Panc1 (cell line): Measurements from ENCODE around the gene DIS3L2.

Source experiments
- POLR2AphosphoS5 ChIP-seq: IDR thresholded peaks from 2 replicates; pipeline ENCODE4 v1.6.1; 2012; ENCODE audit warnings: mild to moderate bottlenecking, low read depth, low read length, moderate library complexity
- TF ChIP-seq, protein P1 (sequence below): fragments of 450-650 bp; IDR thresholded peaks from 2 replicates; pipeline ENCODE4 v1.5.1; 2017; ENCODE audit warnings: mild to moderate bottlenecking
- TF ChIP-seq, protein P2 (sequence below), 2 experiments: IDR thresholded peaks; 2 replicates each; pipeline ENCODE4 v1.6.1; 2011 to 2012; ENCODE audit warnings: low read depth in 2 of 2, control low read depth in 1 of 2, low read length in 1 of 2, mild to moderate bottlenecking in 1 of 2, moderate library complexity in 1 of 2; ENCODE audit not compliant: insufficient read depth in 1 of 2

DNA sequence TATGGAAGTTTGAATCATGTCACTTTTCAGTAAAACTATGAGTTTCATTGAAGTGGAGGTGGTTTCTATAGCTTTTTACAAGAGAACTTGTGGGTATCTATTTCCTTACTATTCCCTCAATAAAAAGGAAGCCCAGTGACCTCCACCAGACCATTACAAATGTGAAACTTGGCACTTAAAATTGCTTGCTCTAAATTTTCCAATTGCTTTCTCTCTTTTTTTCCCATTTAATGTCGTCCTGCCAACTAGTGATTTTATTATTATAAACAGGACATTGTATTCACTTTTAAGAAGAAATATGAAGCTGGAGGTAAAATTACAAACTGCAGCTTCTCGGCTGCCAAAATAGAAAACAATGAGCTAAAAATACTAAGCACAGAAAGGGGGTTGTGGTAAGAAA lies 208.9 kb downstream of the DIS3L2 start:
- TF ChIP-seq, protein P1, sequence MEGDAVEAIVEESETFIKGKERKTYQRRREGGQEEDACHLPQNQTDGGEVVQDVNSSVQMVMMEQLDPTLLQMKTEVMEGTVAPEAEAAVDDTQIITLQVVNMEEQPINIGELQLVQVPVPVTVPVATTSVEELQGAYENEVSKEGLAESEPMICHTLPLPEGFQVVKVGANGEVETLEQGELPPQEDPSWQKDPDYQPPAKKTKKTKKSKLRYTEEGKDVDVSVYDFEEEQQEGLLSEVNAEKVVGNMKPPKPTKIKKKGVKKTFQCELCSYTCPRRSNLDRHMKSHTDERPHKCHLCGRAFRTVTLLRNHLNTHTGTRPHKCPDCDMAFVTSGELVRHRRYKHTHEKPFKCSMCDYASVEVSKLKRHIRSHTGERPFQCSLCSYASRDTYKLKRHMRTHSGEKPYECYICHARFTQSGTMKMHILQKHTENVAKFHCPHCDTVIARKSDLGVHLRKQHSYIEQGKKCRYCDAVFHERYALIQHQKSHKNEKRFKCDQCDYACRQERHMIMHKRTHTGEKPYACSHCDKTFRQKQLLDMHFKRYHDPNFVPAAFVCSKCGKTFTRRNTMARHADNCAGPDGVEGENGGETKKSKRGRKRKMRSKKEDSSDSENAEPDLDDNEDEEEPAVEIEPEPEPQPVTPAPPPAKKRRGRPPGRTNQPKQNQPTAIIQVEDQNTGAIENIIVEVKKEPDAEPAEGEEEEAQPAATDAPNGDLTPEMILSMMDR = no peak
- TF ChIP-seq POLR2AphosphoS5 = no peak
- TF ChIP-seq, protein P2, sequence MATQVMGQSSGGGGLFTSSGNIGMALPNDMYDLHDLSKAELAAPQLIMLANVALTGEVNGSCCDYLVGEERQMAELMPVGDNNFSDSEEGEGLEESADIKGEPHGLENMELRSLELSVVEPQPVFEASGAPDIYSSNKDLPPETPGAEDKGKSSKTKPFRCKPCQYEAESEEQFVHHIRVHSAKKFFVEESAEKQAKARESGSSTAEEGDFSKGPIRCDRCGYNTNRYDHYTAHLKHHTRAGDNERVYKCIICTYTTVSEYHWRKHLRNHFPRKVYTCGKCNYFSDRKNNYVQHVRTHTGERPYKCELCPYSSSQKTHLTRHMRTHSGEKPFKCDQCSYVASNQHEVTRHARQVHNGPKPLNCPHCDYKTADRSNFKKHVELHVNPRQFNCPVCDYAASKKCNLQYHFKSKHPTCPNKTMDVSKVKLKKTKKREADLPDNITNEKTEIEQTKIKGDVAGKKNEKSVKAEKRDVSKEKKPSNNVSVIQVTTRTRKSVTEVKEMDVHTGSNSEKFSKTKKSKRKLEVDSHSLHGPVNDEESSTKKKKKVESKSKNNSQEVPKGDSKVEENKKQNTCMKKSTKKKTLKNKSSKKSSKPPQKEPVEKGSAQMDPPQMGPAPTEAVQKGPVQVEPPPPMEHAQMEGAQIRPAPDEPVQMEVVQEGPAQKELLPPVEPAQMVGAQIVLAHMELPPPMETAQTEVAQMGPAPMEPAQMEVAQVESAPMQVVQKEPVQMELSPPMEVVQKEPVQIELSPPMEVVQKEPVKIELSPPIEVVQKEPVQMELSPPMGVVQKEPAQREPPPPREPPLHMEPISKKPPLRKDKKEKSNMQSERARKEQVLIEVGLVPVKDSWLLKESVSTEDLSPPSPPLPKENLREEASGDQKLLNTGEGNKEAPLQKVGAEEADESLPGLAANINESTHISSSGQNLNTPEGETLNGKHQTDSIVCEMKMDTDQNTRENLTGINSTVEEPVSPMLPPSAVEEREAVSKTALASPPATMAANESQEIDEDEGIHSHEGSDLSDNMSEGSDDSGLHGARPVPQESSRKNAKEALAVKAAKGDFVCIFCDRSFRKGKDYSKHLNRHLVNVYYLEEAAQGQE (IDR thresholded peaks at IDR 0.05; ENCODE audit: insufficient read depth in 1 of 2, low read depth in 2 of 2, low read length in 1 of 2) = no peak
